IPS-NIHi11 (cell line): Measurements from ENCODE around the gene RNASE12.
"Not testable (repeated sequence)": the region's sequence is repeated elsewhere in the genome, so short reads cannot be mapped to it uniquely, and the experiment has no call there.

Experiments used
- DNase-seq: peaks from one replicate; pipeline ENCODE4 v3.0.0; 2012; ENCODE audit warnings: mixed read lengths, low spot score

The RNASE12 gene

GRCh38 chr14:20583142-20583541 lies 8.0 kb downstream of the RNASE12 start:
- DNase-seq: no peak

DNA sequence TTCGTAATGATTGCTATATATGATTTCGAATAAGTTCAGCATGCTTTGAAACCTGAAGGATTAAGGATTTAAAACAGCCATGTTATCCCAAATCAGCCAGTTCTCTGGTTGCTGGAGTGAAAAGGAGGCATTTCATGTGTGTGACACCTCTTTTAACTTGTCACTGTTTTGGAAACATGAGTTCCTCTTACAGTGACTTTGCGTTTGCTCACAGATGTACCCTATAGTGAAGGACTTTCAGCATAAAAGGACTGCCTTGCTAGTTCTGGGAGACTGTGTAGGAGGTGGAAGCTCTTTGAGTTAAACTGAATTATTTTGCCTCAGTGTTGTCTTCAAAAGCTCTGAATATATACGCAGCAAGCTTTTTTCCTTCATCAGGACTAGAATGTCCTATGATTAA lies 10.9 kb downstream of the RNASE12 start:
- DNase-seq: no peak

GRCh38 chr14:20578784-20579502 lies 12.2 kb downstream of the RNASE12 start:
- DNase-seq: no peak

GRCh38 chr14:20578325-20578724 lies 12.9 kb downstream of the RNASE12 start:
- DNase-seq: peak; percentile 84

DNA sequence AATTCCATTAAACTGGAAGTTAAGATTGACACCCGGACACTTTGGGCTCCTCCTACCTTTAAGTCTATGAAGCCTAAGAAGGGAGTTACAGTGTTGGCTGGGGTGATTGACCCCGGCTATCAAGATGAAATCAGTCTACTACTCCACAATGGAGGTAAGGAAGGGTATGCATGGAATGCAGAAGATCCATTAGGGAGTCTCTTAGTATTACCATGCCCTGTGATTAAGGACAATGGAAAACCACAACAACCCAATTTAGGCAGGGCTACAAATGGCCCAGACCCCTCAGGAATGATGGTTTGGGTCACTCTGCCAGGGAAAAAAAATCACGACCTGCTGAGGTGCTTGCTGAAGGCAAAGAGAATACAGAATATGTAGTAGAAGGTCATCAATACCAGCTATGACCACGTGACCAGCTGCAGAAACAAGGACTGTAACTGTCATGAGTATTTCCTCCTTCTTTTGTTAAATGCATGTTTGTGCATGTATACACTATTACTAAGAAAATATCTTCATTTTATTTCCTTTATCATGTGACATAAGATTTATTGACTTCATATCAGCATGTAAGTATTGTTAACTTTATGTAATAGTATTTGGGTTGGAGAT lies 18.7 kb downstream of the RNASE12 start:
- DNase-seq: not testable (repeated sequence)

DNA sequence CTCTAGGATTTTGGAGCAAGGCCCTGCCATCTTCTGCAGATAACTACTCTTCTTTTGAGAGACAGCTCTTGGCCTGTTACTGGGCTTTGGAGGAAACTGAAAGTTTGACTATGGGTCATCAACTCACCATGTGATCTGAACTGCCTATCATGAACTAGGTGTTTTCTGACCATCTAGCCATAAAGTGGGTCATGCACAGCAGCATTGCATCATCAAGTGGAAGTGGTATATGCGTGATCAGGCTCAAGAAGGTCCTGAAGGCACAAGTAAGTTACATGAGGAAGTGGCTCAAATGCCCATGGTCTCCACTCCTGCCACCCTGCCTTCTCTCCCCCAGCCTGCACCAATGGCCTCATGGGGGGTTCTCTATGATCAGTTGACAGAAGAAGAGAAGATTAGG lies 20.5 kb downstream of the RNASE12 start:
- DNase-seq: not testable (repeated sequence)

DNA sequence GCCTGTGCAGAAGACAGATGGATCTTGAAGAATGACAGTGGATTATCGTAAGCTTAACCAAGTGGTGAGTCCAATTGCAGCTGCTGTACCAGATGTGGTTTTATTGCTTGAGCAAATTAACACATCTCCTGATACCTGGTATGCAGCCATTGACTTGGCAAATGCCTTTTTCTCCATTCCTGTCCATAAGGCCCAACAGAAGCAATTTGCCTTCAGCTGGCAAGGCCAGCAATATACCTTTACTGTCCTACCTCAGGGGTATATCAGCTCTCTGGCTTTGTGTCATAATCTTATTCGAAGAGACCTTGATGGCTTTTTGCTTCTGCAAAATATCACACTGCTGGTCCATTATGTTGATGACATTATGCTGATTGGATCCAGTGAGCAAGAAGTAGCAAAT lies 21.3 kb downstream of the RNASE12 start:
- not testable (repeated sequence) for DNase-seq

DNA sequence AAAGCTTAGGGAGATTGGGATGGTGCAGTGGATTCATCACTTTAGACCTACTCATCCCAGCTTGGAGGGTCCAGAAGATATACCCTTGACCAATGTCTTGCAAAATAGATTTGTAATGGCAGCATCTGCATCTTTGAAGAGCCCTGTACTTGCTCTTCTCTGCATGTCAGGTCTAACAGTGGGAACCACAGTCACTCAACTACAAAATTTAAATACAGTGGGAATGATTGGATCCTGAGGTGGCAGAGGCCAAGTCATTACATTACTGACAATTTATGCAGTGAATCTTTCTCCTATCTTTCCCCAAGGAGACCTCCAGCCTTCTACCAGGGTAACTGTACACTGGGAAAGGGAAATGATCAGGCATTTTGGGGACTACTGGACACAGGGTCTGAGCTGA lies 22.1 kb downstream of the RNASE12 start:
- DNase-seq: no peak

DNA sequence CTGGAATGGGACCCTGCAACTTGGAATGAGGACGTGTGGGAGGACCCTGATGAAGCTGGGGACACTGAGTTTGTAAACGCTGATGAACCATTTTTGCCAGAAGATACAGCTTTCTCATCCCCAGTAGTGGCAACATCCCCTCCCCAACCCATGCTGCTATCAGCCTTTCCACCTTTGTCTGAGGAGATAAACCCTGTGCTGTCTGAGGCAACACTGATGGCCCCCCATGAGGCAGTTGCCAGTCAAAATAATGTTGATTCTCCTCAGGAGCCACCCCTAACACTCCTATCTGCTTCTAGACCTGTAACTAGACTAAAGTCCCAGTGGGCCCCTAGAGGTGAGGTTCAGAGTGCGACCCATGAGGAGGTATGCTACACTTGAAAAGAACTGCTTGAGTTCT lies 22.8 kb downstream of the RNASE12 start:
- no peak for DNase-seq

- DNase-seq: not testable (repeated sequence)
Measured at GRCh38 chr14:20567199-20567598, 24.0 kb downstream of the RNASE12 start.

DNA sequence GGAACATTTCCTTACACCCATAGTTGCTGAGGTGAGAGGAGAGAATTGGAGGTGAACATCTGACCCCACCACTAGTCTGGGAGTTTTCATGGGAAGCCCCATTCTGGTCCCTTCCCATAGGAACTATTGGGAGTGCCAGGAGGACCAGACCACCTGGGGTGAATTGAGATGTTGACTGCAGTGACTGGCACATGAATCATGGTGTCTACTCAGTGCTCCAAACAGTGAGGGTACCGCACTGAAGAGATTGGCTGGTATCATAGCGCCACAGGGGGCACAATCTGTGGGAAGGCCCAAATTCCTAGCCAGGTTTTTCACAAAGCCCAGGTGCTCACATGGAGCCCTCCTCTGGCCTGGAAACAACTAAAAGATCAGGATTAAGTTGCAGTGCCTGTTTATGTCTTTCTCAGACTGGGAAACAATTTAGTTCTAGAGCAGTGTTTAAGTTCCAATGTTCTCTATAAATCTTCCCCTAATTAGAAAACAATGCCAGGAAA lies 26.6 kb downstream of the RNASE12 start:
- DNase-seq: no peak

GRCh38 chr14:20563971-20564370 lies 27.2 kb downstream of the RNASE12 start:
- no peak for DNase-seq

DNA sequence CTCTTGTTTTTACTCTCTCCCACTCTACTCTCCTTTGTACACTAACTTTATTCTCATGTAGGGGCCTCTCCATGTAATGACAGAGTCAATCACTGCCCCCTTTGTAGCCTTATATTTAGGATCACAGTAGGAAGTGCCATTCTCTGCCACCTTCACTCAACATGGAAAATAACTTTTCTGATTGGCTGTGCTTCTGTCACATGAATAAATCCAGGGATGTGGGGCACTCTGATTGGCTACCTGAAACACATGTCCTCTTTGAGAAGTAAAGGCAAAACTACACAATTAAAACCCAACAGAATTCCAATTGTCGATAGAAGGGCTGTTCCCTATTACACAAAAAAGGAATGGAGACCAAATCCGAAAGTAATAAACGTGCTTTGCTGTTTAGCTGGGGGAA lies 30.2 kb downstream of the RNASE12 start, which contains the start of gene RNASE9:
Gene RNASE9 (minus strand): TSS at position 87 of the 400 bp plus-strand sequence.
- DNase-seq: no peak

GRCh38 chr14:20559461-20559904 lies 31.7 kb downstream of the RNASE12 start:
- DNase-seq: no peak

DNA sequence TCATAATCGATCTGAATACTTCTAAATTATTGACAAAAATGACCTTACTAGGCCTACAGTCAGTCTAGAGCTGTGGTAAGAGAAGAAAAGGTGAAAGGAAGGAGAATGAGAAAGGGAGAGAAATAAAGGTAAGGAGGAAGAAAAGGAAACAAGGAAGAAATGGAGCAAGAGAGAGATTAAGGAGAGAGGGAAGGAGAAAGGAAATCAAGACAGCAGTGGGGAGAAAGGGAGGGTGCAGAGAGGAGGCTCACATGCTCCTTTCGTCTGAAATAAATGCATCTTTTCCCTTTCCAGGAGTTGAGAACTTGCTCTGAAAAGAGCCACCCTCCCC lies 34.0 kb downstream of the RNASE12 start:
- no peak for DNase-seq

GRCh38 chr14:20556500-20557211 lies 34.5 kb downstream of the RNASE12 start:
- no peak for DNase-seq

- no peak for DNase-seq
Measured at GRCh38 chr14:20555845-20556244, 35.3 kb downstream of the RNASE12 start.

- DNase-seq: no peak
Measured at GRCh38 chr14:20553024-20553423, 38.2 kb downstream of the RNASE12 start.

DNA sequence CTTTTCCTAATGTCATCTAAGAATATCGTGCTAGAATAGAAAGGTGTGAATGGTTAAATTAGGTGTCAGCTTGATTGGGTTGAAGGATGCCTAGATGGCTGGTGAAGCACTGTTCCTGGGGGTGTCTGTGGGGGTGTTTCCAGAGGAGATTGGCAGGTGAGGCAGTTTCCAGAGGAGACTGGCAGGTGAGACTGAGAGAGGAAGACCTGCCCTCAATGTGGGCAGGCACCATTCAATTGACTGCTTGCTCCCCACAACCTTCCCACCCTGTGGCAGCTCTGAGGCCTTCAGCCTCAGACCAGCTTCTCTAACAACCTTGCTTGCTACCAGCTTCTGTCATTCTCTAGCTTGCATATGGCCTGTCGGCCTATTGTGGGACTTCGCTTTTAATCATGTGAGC lies 39.6 kb downstream of the RNASE12 start:
- DNase-seq: no peak

DNA sequence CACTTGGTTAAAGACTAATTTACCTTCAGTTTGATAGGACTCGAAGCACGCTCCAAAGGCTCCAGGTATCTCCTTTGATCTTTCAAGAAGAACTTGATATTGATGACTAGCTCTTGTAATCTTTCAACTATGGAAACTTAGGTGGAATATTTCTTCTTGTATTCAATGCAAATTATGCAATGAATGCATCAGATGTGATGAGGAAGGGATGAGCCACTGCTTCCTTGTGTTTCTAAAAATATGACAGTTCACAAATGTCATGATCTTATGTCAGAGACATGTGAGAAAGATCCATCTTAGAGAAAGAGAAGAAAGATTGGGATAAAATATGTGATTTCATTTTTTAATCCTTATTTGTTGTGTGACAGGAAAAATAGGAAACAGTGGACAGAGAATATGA lies 40.2 kb downstream of the RNASE12 start:
- no peak for DNase-seq

DNA sequence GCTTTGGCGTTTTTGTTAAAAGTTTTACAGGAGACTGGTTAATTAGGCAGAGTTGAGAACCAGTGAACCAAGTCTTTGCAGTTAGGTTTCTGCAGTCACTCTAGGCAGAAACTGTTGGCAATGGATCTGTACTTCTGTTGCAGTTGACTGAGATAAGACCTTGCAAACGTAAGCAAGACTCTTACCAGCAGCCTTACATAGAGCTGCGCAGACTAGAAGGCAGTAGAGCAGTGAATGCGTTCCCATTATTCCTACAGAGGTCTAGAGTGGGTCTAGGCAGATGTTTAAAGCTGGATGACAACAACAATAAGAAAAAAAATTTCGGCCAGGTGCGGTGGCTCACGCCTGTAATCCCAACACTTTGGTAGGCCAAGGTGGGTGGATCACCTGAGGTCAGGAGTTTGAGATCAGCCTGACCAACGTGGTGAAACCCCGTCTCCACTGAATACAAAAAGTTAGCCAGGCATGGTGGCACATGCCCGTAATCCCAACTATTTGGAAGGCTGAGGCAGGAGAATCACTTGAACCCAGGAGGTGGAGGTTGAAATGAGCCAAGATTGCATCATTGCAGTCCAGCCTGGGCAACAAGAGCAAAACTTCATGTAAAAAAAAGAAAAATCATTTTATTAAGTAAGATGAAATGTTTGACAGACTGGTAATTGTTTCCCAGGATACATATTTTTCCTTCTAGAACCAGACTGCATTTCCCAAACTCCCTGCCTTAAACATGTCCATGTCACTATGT lies 42.6 kb downstream of the RNASE12 start:
- DNase-seq: no peak

DNA sequence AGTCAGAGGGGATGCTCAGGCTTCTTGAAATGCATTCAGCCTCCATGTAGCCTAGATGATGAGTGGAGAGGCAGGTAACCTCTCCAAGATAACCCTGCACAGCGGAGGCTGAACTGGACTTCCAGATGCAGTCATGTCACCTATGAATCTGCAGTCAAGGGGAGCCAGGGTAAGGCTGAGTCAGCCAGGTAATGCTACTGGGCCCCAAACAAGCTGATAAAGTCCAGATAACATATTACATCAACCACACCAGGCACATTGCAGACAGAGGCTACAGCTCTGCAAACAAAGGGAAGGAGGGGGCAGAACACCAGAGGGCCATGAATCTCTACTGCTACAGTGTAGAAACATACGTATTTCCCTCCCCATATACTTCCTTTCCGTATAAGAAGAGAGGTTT lies 44.3 kb downstream of the RNASE12 start:
- no peak for DNase-seq
